Activated CD8-positive, alpha-beta memory T cell treated with anti-CD3 and anti-CD28 coated beads, Interleukin-2, amount 10 ng/mL, durations not matched to agents 7 days and 5 days (primary cell): ENCODE data around the gene LCN10. TPM values are rescaled to one million over a fixed set of nuclear protein-coding genes. Genes with fewer than 3 reads are reported as not detected.
A peak's percentile ranks its signal among the peaks of the same experiment; 100 is the strongest.
"Not testable (repeated sequence)": the region's sequence is repeated elsewhere in the genome, so short reads cannot be mapped to it uniquely, and the experiment has no call there.

ENCODE experiments used
- ATAC-seq: fragments of 150-1000 bp; cut with Tn5 transposase; one replicate; pipeline ENCODE4 v1.10.0; 2021; ENCODE audit warnings: moderate library complexity
- CTCF ChIA-PET: fragments of 350-600 bp; sonication (Branson Sonifier 250); formaldehyde crosslinking; loops from one replicate; lab custom pipeline; 2021; ENCODE audit warnings: antibody characterized with exemption; lab: Charles Lee
- DNase-seq: peaks from one replicate; pipeline ENCODE4 v3.0.0-alpha.2; 2020
- H3K27ac Mint-ChIP-seq: one replicate; pipeline ENCODE4 v1.8.0; 2021; ENCODE audit warnings: mild to moderate bottlenecking, mixed read lengths
- H3K27me3 Mint-ChIP-seq: one replicate; pipeline ENCODE4 v1.8.0; 2021; ENCODE audit warnings: mixed read lengths
- H3K36me3 Mint-ChIP-seq: one replicate; pipeline ENCODE4 v1.8.0; 2021; ENCODE audit warnings: mild to moderate bottlenecking, mixed read lengths
- H3K4me1 Mint-ChIP-seq: one replicate; pipeline ENCODE4 v1.8.0; 2021; ENCODE audit warnings: mixed read lengths
- H3K4me3 Mint-ChIP-seq: one replicate; pipeline ENCODE4 v1.8.0; 2021; ENCODE audit warnings: mild to moderate bottlenecking, moderate library complexity, mixed read lengths
- H3K9me3 Mint-ChIP-seq: one replicate; pipeline ENCODE4 v1.8.0; 2022; ENCODE audit warnings: low read depth, mixed read lengths
- total RNA-seq, 2 experiments: library from RNA; stranded (reverse); gene quantifications; one replicate each; pipeline ENCODE4 v1.2.3, GENCODE V29; 2021

The LCN10 gene
- total RNA-seq, result under 1 TPM in 1 of 2 experiments, not detected in 1; 0.68 TPM

GRCh38 chr9:136742591-136743391 lies at the start of gene LCN10:
Gene LCN10 (minus strand): TSS chr9:136742940. CDS start chr9:136742903, 37 bp downstream.
- Mint-ChIP-seq H3K36me3 (no peaks in the 10 kb centered on the region), H3K27ac (no peak within 1 kb of the TSS), H3K4me1 (peaks cover 6% of the 10 kb centered on the region), H3K9me3 (no peaks in the 10 kb centered on the region), H3K4me3 (no peak within 1 kb of the TSS), H3K27me3 (peaks cover 15% of the 10 kb centered on the region)
- ATAC-seq, result no peak
- no peak for DNase-seq
- CTCF ChIA-PET, result interaction anchor here (0.8 to 1.8 kb wide), 2 partner anchors 9 to 15 kb away, joined by 3 to 12 read pairs; no protein-coding TSS in a partner anchor

DNA sequence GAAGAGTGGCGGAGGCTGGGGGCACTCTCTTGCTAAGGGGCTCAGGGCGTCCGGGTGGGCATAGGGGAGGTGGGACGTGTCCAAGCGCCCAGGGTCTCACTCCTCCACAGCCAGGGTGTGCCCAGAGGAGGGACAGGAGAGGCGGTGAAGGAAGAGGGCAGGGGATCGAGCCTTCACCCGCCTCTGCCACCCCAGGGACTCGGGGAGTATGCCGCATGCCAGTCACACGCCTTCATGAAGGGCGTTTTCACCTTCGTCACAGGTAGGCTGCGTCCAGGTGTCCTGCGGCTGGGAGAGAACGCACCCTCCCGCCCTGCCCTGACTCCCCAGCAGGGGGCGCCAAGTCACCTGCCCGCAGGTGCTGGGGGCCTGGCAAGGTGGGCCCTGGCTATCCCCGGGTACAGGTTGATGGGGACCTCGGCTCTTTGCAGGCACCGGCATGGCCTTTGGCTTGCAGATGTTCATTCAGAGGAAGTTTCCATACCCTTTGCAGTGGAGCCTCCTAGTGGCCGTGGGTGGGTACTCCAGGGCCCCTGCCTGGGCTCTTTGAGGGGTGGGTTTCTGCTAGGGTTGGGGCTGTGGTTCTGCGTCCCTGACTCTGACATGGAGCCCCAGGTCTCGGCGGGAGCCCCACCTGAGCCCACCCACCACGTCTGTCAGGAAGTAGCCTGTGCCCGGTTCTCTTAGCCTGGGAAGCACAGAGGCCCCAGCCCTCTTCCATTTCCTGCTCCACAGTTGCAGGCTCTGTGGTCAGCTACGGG lies 49.0 kb upstream of the LCN10 start:
- Mint-ChIP-seq H3K27me3 (peaks cover 10% of the 10 kb centered on the region), H3K4me1 (peaks cover 30% of the 10 kb centered on the region), H3K27ac (peak overlapping the region; percentile 86), H3K9me3 (no peaks in the 10 kb centered on the region), H3K4me3 (peak overlapping the region; percentile 77), H3K36me3 (no peaks in the 10 kb centered on the region)
- peak; percentile 5 for ATAC-seq
- DNase-seq, result peak; percentile 80
- CTCF ChIA-PET, result interaction anchor here (0.7 to 3.0 kb wide), 25 partner anchors 8 to 295 kb away, joined by 3 to 24 read pairs (median 5); partner anchors contain the start of genes AJM1, MAN1B1, PAXX and RABL6

DNA sequence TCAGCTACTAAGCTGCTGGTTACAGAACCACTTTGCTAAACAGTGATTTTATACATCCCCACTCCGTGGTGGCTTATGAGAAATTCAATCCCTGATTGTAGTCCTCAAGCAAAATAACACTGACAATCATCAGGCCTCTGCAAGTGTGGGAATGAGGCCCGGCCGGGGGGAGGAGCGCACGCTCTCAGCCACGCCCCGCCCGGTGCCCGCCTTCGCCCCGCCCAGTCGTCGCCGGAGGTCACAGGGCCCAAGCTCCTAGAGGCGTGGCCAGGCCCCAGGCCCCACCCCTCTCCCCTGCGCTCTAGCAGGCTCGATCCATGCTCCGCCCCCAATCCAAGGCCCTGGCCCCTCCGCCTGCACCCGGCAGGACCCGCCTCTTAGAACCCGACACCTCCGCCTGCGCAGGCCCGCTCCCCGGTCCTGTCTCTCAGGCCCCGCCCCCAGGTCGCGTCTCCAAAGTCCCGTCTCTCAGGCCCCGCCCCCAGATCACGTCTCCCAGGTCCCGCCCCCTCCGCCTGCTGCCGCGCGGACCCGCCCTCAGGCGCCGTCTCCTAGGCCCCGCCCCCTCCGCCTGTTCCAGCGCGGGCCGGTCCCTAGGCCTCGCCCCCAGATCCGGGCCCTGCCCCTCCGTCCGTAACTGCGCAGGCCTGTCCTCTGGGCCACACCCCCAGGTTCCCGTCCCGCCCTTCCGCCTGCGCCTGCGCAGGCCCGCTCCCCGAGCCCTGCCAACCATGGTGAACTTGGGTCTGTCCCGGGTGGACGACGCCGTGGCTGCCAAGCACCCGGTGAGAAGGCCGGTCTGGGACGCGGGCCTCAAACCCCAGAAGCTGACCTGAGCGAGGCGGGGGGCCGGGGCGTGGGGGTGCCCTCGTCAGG lies 48.1 kb upstream of the LCN10 start, which contains the start of gene TMEM141:
Gene TMEM141 (plus strand): TSS at position 705 of the 876 bp plus-strand sequence. CDS start 27 bp downstream, at position 732.
- Mint-ChIP-seq H3K9me3 (no peaks in the 10 kb centered on the region), H3K4me1 (peaks cover 30% of the 10 kb centered on the region), H3K4me3 (peak within 1 kb of the TSS; percentile 77), H3K27me3 (peaks cover 8% of the 10 kb centered on the region), H3K27ac (peak within 1 kb of the TSS; percentile 86), H3K36me3 (no peaks in the 10 kb centered on the region)
- CTCF ChIA-PET, result interaction anchor here (0.6 to 2.2 kb wide), 12 partner anchors 9 to 447 kb away, joined by 3 to 14 read pairs (median 4); partner anchors contain the start of genes AJM1 and NPDC1
- ATAC-seq (peak; percentile 93), DNase-seq (peak; percentile 100)

- H3K9me3 Mint-ChIP-seq, result no peaks in the 10 kb centered on the region
- H3K27me3 Mint-ChIP-seq, result peaks cover 10% of the 10 kb centered on the region
- H3K4me3 Mint-ChIP-seq, result no peak overlapping the region
- no peak overlapping the region for H3K27ac Mint-ChIP-seq
- H3K36me3 Mint-ChIP-seq, result no peaks in the 10 kb centered on the region
- H3K4me1 Mint-ChIP-seq, result peaks cover 31% of the 10 kb centered on the region
- no peak for DNase-seq
- CTCF ChIA-PET, result interaction anchor here (1.6 to 2.2 kb wide), 2 partner anchors 246 to 257 kb away, joined by 4 to 14 read pairs; partner anchors contain the start of gene NPDC1
- no peak for ATAC-seq
Measured at GRCh38 chr9:136789523-136789937, 46.8 kb upstream of the LCN10 start.

GRCh38 chr9:136788644-136789522 lies 46.1 kb upstream of the LCN10 start:
- H3K4me3 Mint-ChIP-seq, H3K27ac Mint-ChIP-seq, H3K9me3 Mint-ChIP-seq, DNase-seq, H3K36me3 Mint-ChIP-seq, ATAC-seq: not testable (repeated sequence)
- CTCF ChIA-PET, result interaction anchor here (0.7 to 3.9 kb wide), 15 partner anchors 16 to 821 kb away, joined by 3 to 32 read pairs (median 4); partner anchors contain the start of genes ABCA2, AJM1, PAXX and RABL6
- H3K4me1 Mint-ChIP-seq, result peaks cover 31% of the 10 kb centered on the region
- H3K27me3 Mint-ChIP-seq, result peaks cover 10% of the 10 kb centered on the region

DNA sequence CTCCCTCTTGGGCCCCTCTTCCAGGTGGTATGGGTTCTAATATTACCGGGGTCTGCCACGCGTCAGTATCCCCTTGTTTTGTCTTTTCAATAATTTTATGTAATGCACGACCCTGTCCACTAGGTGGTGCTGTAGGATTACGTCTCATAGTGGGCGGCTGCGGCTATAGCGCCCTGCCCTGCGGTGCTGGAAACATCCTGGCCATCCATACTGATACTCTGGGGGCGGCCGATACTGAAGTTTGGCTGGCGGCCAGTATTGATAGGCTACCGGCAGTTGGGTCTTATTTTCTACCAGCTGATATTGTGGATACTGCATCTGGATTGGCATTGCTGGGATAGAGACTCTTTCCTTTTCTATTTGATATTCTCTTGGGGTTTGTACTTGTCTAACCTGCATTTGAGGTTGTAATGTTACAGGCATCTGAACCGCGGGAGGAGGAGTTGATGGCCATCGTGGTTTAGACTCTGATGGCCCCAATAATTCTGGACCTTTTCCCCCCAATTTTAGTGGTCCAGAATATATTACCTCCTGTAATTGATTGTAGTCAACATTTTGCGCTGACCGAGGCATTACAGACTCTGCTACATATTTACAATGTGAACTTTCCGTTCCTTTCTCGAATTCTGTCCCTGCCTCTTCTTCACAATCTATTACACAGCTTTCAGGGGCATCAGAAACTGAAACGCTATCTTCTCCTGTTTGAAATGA lies 45.1 kb upstream of the LCN10 start:
- peak; percentile 86 for DNase-seq
- H3K9me3 Mint-ChIP-seq, result no peaks in the 10 kb centered on the region
- no peaks in the 10 kb centered on the region for H3K36me3 Mint-ChIP-seq
- H3K27me3 Mint-ChIP-seq, result peaks cover 13% of the 10 kb centered on the region
- CTCF ChIA-PET, result interaction anchor here (0.6 to 3.9 kb wide), 24 partner anchors 10 to 820 kb away, joined by 3 to 32 read pairs (median 4); partner anchors contain the start of genes ABCA2, AJM1, CLIC3 and PAXX
- no peak for ATAC-seq
- peak overlapping the region; percentile 46 for H3K4me3 Mint-ChIP-seq
- H3K27ac Mint-ChIP-seq, result peak overlapping the region; percentile 15
- H3K4me1 Mint-ChIP-seq, result peaks cover 31% of the 10 kb centered on the region

GRCh38 chr9:136786983-136787382 lies 44.2 kb upstream of the LCN10 start:
- Mint-ChIP-seq H3K4me1 (peaks cover 25% of the 10 kb centered on the region), H3K27me3 (peaks cover 13% of the 10 kb centered on the region)
- H3K27ac Mint-ChIP-seq, H3K36me3 Mint-ChIP-seq, H3K4me3 Mint-ChIP-seq, H3K9me3 Mint-ChIP-seq, ATAC-seq, DNase-seq: not testable (repeated sequence)
- CTCF ChIA-PET, result interaction anchor here (1.2 to 3.9 kb wide), 12 partner anchors 9 to 258 kb away, joined by 3 to 32 read pairs (median 4); partner anchors contain the start of genes ABCA2 and CLIC3

- Mint-ChIP-seq H3K27ac (no peak overlapping the region), H3K9me3 (no peaks in the 10 kb centered on the region), H3K4me3 (no peak overlapping the region), H3K27me3 (peaks cover 16% of the 10 kb centered on the region), H3K36me3 (no peaks in the 10 kb centered on the region), H3K4me1 (peaks cover 23% of the 10 kb centered on the region)
- ATAC-seq (no peak), DNase-seq (no peak)
- CTCF ChIA-PET, result interaction anchor here (1.2 to 3.9 kb wide), 7 partner anchors 20 to 258 kb away, joined by 3 to 32 read pairs (median 4); partner anchors contain the start of gene ABCA2
Measured at GRCh38 chr9:136786451-136786850, 43.7 kb upstream of the LCN10 start.

GRCh38 chr9:136785565-136786355 lies 43.0 kb upstream of the LCN10 start:
- not testable (repeated sequence) for H3K36me3 Mint-ChIP-seq, ATAC-seq, DNase-seq, H3K4me3 Mint-ChIP-seq, H3K9me3 Mint-ChIP-seq, H3K27ac Mint-ChIP-seq
- CTCF ChIA-PET, result interaction anchor here (0.7 to 3.9 kb wide), 7 partner anchors 21 to 261 kb away, joined by 3 to 32 read pairs (median 4); partner anchors contain the start of genes ABCA2 and AJM1
- Mint-ChIP-seq H3K27me3 (peaks cover 20% of the 10 kb centered on the region), H3K4me1 (peaks cover 23% of the 10 kb centered on the region)

DNA sequence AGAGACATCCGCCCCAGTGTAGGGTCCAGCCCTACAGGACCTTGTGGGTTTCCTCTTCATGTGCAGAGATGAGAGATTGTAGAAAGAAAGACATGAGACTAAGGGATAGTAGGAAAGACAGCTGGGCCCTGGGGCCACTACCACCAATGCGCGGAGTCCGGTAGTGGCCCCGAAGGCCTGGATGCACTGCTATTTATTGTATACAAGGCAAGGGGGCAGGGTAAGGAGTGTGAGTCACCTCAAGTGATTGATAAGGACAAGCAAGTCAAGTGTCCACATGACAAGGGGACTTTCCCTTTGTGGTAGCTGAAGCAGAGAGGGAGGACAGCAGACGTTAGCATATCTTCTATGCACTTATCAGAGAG lies 42.2 kb upstream of the LCN10 start:
- no peaks in the 10 kb centered on the region for H3K9me3 Mint-ChIP-seq
- DNase-seq (no peak), ATAC-seq (peak; percentile 41)
- CTCF ChIA-PET, result interaction anchor here (1.2 to 3.9 kb wide), 4 partner anchors 22 to 250 kb away, joined by 3 to 32 read pairs (median 5); partner anchors contain the start of genes ABCA2 and AJM1
- peaks cover 27% of the 10 kb centered on the region for H3K27me3 Mint-ChIP-seq
- H3K4me1 Mint-ChIP-seq, result peaks cover 19% of the 10 kb centered on the region
- H3K4me3 Mint-ChIP-seq, result no peak overlapping the region
- no peaks in the 10 kb centered on the region for H3K36me3 Mint-ChIP-seq
- H3K27ac Mint-ChIP-seq, result no peak overlapping the region
